ENCODE data around the gene THBD. TPM values are rescaled to one million over a fixed set of nuclear protein-coding genes. Genes with fewer than 3 reads are reported as not detected.

Gene THBD
- total and polyA plus RNA-seq, 2 donors: 1.6 to 16.8 TPM

Other genes starting within 250 kb of the THBD start
- gene SSTR4, start 14.4 kb downstream of the THBD start, total RNA-seq: not detected
- not detected for gene SSTR4, start 14.4 kb downstream of the THBD start, polyA plus RNA-seq
- 19.8 TPM for gene CD93, start 36.7 kb upstream of the THBD start, total RNA-seq
- 16.4 TPM for gene CD93, start 36.7 kb upstream of the THBD start, polyA plus RNA-seq

All from thymus (tissue), 2 donors.